Activated naive CD4-positive, alpha-beta T cell treated with anti-CD3 and anti-CD28 coated beads, Interleukin-2, amount 50 U/mL, for 72 hours (primary cell): ENCODE results near the gene MMP21. TPM values are rescaled to one million over a fixed set of nuclear protein-coding genes. Genes with fewer than 3 reads are reported as not detected.

ENCODE experiments used
- ATAC-seq, 2 donors: fragments of 150-1000 bp; cut with Tn5 transposase; 2 replicates each; pipeline ENCODE4 v1.10.0; 2021; ENCODE audit warnings: mild to moderate bottlenecking in 2 of 2, moderate library complexity in 2 of 2
- DNase-seq, 2 donors: peaks; one replicate each; pipeline ENCODE4 v3.0.0; 2021 to 2022; ENCODE audit warnings: low spot score in 2 of 2
- H3K27ac Mint-ChIP-seq, 2 donors: one replicate each; pipeline ENCODE4 v1.8.0; 2022; ENCODE audit warnings: mild to moderate bottlenecking in 2 of 2, mixed read lengths in 2 of 2
- H3K36me3 Mint-ChIP-seq, 2 donors: one replicate each; pipeline ENCODE4 v1.8.0; 2022; ENCODE audit warnings: mixed read lengths in 2 of 2
- H3K9me3 Mint-ChIP-seq, 2 donors: one replicate each; pipeline ENCODE4 v1.8.0; 2022; ENCODE audit warnings: mixed read lengths in 2 of 2
- total RNA-seq, 2 donors: library from RNA; stranded (reverse); gene quantifications; one replicate each; pipeline ENCODE4 v1.2.3, GENCODE V29; 2022

Gene MMP21
- total RNA-seq, 2 donors from 2014 or later: not detected

DNA sequence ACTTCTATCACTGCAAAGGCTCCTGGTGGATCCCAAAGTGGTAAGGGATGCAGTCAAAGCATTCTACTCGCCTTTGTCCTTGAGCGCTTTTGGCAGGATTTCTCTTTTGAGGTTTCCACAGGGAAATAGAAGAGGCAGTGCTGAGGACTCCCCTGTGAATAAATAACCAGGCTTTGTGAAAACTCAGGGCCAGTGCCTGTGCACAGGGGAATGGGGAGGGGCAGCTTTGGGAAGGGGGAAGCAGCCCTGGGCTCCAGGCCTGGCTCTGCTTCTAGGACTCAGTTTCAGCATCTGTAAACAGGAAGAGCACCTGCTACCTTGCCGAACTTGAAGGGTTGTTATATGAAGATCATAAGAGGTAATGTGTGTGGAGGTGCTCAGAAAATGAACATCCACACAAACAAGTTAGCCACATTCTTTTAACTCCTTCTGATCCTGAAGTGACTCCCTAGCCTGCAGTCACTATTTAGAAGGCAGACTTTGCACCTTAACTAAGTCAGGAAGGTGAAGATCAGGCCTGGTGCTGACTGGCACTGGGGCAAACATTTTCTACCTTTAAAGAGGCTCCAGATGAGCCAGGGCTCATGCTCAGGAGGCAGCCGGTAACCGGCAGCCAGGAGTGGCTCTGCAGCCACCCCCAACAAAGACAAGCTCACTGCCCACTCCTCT is 22.5 kb upstream of the MMP21 start:
- H3K27ac Mint-ChIP-seq: no peak overlapping the region
- DNase-seq: no peak

DNA sequence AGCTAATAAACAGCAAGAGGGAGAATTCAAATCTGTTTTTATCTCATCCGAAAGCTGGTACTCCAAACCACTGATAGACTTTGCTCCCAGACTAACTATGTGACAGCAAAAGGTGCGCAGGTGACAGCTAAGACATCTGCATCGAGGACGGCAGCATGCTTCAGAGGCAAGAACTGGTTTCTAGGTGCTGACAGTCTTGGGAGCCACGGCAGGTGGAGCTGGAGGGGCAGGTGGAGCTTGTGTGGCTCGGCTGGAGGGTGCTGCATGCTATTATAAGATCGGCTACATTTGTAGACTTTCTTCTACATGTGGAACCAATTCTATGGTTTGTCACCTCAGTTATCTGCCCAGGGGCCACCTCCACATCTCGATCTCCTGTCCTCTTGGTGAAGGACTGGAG is 21.8 kb upstream of the MMP21 start:
- Mint-ChIP-seq H3K36me3 (peaks cover 0 to 5% of the 10 kb centered on the region in 2 donors), H3K9me3 (no peaks in the 10 kb centered on the region), H3K27ac (peak overlapping the region in 1 of 2 donors; percentile 72)
- DNase-seq (no peak), ATAC-seq (no peak)

More for the DNA sequence above, 22.5 kb upstream of the MMP21 start:
- H3K9me3 Mint-ChIP-seq: no peaks in the 10 kb centered on the region
- ATAC-seq: no peak
- H3K36me3 Mint-ChIP-seq: peaks cover 0 to 5% of the 10 kb centered on the region in 2 donors

DNA sequence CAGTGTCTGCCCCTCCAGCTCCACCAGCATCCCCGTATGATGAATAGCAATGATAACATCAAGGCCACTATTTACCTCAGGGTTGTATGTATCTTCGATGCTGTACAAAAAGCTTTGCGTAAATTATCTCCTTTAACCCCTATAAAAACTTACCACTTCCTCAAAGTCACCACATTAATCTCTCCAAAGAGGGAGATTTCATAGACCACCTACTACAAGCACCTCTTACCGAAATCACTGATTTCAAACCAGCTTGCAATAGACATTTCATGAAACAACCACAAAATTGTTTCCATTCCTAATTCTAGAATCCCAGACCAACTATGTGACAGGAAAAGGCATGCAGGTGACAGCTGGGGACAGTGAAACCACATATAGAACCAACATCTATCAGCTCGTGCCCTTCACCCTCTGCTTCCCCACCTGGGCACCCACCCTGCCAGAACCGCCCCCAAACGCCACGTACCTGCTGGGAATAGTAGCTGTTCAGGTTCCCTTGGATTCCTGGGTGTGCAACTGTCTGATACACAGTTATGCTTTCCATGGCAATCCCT is 20.1 kb upstream of the MMP21 start:
- no peak for ATAC-seq
- H3K36me3 Mint-ChIP-seq: peaks cover 0 to 5% of the 10 kb centered on the region in 2 donors
- DNase-seq: no peak
- peak overlapping the region in 1 of 2 donors; percentile 44 for H3K27ac Mint-ChIP-seq
- H3K9me3 Mint-ChIP-seq: no peaks in the 10 kb centered on the region

- ATAC-seq (no peak), DNase-seq (no peak)
- Mint-ChIP-seq H3K27ac (no peak overlapping the region), H3K9me3 (no peaks in the 10 kb centered on the region), H3K36me3 (peaks cover 0 to 5% of the 10 kb centered on the region in 2 donors)
These were observed 19.5 kb upstream of the MMP21 start for GRCh38 chr10:125795128-125795527.

- H3K36me3 Mint-ChIP-seq: peaks cover 0 to 11% of the 10 kb centered on the region in 2 donors
- no peak for ATAC-seq
- no peak for DNase-seq
- H3K9me3 Mint-ChIP-seq: no peaks in the 10 kb centered on the region
- no peak overlapping the region for H3K27ac Mint-ChIP-seq
These were observed 17.0 kb upstream of the MMP21 start for GRCh38 chr10:125792342-125793300.

GRCh38 chr10:125788156-125789034 is 12.8 kb upstream of the MMP21 start:
- peak; percentile 49 to 66 for ATAC-seq
- H3K9me3 Mint-ChIP-seq: no peaks in the 10 kb centered on the region
- DNase-seq: no peak
- H3K36me3 Mint-ChIP-seq: peaks cover 0 to 7% of the 10 kb centered on the region in 2 donors
- peak overlapping the region; percentile 72 to 76 for H3K27ac Mint-ChIP-seq

- no peak overlapping the region for H3K27ac Mint-ChIP-seq
- peaks cover 0 to 7% of the 10 kb centered on the region in 2 donors for H3K36me3 Mint-ChIP-seq
- H3K9me3 Mint-ChIP-seq: no peaks in the 10 kb centered on the region
- no peak for DNase-seq
- ATAC-seq: no peak
These were observed 10.2 kb upstream of the MMP21 start for GRCh38 chr10:125785791-125786190.

DNA sequence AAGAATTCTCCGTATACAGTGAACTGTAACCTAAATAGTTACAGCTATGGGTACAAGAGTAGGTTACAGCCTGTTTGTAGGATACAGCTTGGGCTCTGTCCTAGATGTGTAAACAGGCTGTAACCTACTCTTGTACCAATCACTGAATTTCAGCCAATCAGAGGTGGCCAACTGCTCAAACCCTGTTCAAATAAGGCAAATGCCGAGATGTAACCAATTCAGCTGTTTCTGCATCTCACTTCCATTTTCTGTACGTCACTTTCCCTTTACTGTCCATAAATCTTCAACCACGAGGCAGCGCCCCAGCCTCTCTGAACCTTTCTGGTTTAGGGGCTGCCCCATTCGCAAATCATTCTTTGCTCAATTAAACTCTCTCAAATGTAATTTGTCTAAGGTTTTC is 8.3 kb upstream of the MMP21 start:
- DNase-seq: no peak
- H3K27ac Mint-ChIP-seq: no peak overlapping the region
- ATAC-seq: no peak
- H3K36me3 Mint-ChIP-seq: no peaks in the 10 kb centered on the region
- H3K9me3 Mint-ChIP-seq: no peaks in the 10 kb centered on the region

DNA sequence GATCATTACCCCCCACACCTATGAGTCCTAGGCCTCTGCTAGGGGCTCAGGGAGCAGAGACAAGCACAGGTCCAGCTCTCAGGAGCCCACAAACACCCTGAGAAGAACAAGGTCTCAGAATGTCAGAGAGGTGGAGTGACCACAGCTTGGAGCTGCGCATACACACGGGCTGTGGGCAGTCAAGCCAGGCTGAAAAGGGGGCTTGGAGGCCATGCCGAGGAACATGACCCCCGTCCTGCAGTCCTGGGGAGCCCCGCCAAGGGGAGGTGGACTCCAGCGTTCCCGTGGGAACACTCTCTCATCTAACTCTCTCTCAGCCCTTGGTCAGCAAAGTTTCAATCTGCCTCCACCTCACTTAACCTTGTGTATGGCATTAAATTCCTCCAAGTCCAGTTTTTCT is 7.8 kb upstream of the MMP21 start:
- Mint-ChIP-seq H3K27ac (peak overlapping the region in 1 of 2 donors; percentile 36), H3K36me3 (no peaks in the 10 kb centered on the region), H3K9me3 (no peaks in the 10 kb centered on the region)
- no peak for ATAC-seq
- DNase-seq: no peak

GRCh38 chr10:125782616-125783015 is 7.0 kb upstream of the MMP21 start:
- Mint-ChIP-seq H3K36me3 (no peaks in the 10 kb centered on the region), H3K27ac (peak overlapping the region in 1 of 2 donors; percentile 26), H3K9me3 (no peaks in the 10 kb centered on the region)
- ATAC-seq (no peak), DNase-seq (no peak)

GRCh38 chr10:125782054-125782453 is 6.4 kb upstream of the MMP21 start:
- no peak for DNase-seq
- no peak for ATAC-seq
- H3K9me3 Mint-ChIP-seq: no peaks in the 10 kb centered on the region
- H3K36me3 Mint-ChIP-seq: no peaks in the 10 kb centered on the region
- H3K27ac Mint-ChIP-seq: no peak overlapping the region

DNA sequence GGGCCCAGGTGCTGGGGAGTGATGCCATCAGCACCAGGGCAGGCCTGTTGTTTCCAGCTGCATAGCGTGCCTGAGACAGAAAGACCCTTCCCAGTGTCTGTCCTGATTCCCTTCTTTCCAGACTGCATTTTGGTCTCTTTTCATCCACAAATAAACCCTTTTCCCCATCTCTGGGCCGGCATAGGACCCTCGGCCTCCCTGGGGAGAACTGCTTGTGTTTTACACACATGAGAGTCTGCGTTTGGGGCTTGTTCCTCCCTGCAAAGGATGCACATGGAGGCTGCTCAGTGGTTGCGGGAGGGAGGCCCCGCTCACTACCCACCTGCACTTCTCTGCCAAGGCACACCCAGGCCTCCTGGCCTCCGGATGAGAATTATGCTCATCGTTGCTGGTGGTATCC is 5.8 kb upstream of the MMP21 start:
- Mint-ChIP-seq H3K36me3 (no peaks in the 10 kb centered on the region), H3K27ac (no peak overlapping the region), H3K9me3 (no peaks in the 10 kb centered on the region)
- ATAC-seq: no peak
- DNase-seq: no peak

DNA sequence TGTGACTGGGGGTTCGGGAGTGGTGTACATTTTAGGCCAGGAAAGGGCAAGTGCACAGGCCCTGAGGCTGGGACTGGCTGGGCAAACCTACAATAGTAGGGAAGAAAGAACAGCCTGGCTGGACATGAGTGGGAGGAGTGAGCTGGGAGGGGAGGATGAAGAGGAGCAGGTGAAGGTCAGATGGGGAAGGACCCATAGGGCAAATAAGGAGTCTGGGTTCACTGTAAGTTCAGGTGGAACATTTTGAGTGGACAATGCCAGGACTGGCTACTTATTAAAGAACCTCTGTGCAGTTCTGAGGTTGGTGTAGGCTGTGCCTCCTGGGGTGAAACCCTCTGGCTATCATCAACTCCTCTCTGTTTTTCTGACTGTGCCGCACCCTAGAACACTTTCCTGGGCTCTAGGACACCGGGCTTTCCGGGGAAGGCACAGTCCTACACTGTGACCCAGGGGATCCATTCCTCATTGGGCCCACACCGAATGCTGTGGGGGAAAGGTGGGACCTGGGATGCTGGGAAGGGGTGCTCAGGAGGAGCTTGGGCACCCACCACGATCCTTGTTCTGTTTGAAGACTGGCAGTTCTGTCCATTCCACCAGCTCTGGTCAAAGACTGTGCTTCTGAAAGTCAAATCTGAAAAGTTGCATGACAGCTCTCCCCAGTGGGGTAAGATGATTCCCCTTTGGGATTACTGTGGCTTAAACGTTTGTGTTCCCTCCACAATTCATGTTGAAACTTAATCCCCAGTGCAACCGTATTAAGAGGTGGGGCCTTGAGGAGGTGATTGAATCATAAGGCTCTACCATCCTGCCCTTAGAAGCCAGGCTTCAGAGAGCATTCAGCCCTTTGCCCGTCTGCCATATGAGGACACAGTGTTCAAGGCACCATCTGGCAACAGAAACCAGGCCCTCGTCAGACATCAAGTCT is 4.0 kb upstream of the MMP21 start:
- H3K36me3 Mint-ChIP-seq: no peaks in the 10 kb centered on the region
- H3K9me3 Mint-ChIP-seq: no peaks in the 10 kb centered on the region
- no peak for ATAC-seq
- no peak for DNase-seq
- no peak overlapping the region for H3K27ac Mint-ChIP-seq

DNA sequence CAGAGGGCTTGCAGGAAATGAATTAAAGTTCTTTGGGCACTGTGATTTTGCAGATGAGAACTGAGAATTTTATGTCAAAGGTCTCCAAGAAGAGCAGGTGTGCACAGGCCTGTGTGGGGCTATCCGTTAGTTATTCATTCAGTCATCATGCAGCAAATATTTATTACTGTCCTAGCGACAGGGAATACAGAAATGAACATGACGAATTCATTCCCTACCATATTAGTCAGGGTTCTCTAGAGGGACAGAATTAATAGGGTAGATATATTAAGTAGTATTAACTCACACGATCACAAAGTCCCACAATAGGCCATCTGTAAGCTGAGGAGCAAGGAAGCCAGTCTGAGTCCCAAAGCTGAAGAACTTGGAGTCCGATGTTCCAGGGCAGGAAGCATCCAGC is 2.9 kb upstream of the MMP21 start:
- Mint-ChIP-seq H3K36me3 (no peaks in the 10 kb centered on the region), H3K9me3 (no peaks in the 10 kb centered on the region)

DNA sequence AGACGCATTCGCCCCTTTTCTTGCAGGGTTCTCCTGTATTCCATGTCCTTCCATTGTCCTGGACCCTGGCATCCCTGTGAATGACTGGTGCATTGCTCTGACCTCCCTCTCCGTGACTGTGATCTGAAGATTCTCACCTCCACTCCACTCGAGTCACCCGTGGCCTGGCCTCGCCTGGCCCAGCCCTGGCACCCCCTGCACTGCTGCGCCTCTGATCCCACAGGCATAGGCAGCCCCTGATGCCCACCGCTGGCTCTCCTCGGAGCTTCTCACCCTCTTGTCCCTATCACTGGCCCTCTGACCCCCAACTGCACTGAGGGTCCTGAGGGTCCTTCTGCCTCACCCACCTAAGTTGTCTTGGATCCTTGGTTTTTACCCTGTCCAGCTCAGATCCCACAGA is 2.2 kb upstream of the MMP21 start:
- ATAC-seq: no peak
- Mint-ChIP-seq H3K36me3 (no peaks in the 10 kb centered on the region), H3K27ac (no peak overlapping the region), H3K9me3 (no peaks in the 10 kb centered on the region)
- no peak for DNase-seq

More for the DNA sequence above, 2.9 kb upstream of the MMP21 start:
- no peak overlapping the region for H3K27ac Mint-ChIP-seq
- DNase-seq (no peak), ATAC-seq (no peak)
